ENCODE measurements around the gene PDZD8.
A peak's percentile ranks its signal among the peaks of the same experiment; 100 is the strongest.
"Not testable (repeated sequence)": the region's sequence is repeated elsewhere in the genome, so short reads cannot be mapped to it uniquely, and the experiment has no call there.

The PDZD8 gene

GRCh38 chr10:117346574-117346973, 28.7 kb downstream of the PDZD8 start:
- DNase-seq (ENCODE audit: low spot score) = no peak

GRCh38 chr10:117345143-117345542, 30.1 kb downstream of the PDZD8 start:
- no peak for DNase-seq (ENCODE audit: low spot score)

GRCh38 chr10:117342641-117343040, 32.6 kb downstream of the PDZD8 start:
- DNase-seq (ENCODE audit: low spot score) = no peak

GRCh38 chr10:117341061-117341460, 34.2 kb downstream of the PDZD8 start:
- DNase-seq (ENCODE audit: low spot score) = no peak

- DNase-seq (ENCODE audit: low spot score) = no peak
Measured at GRCh38 chr10:117339979-117340378, 35.3 kb downstream of the PDZD8 start.

GRCh38 chr10:117339578-117339977, 35.7 kb downstream of the PDZD8 start:
- no peak for DNase-seq (ENCODE audit: low spot score)

- no peak for DNase-seq (ENCODE audit: low spot score)
Measured at GRCh38 chr10:117334926-117335325, 40.3 kb downstream of the PDZD8 start.

GRCh38 chr10:117334066-117334465, 41.2 kb downstream of the PDZD8 start:
- no peak for DNase-seq (ENCODE audit: low spot score)

- DNase-seq (ENCODE audit: low spot score) = no peak
Measured at GRCh38 chr10:117327262-117327661, 48.0 kb downstream of the PDZD8 start.

GRCh38 chr10:117324367-117324766, 50.9 kb downstream of the PDZD8 start:
- DNase-seq (ENCODE audit: low spot score) = no peak

GRCh38 chr10:117322260-117322659, 53.0 kb downstream of the PDZD8 start:
- DNase-seq (ENCODE audit: low spot score) = no peak

GRCh38 chr10:117320050-117320665, 55.1 kb downstream of the PDZD8 start:
- peak; percentile 6 for DNase-seq (ENCODE audit: low spot score)

GRCh38 chr10:117318909-117319308, 56.3 kb downstream of the PDZD8 start:
- no peak for DNase-seq (ENCODE audit: low spot score)

- DNase-seq (ENCODE audit: low spot score) = no peak
Measured at GRCh38 chr10:117316701-117317100, 58.5 kb downstream of the PDZD8 start.

GRCh38 chr10:117313641-117314040, 61.6 kb downstream of the PDZD8 start:
- no peak for DNase-seq (ENCODE audit: low spot score)

- no peak for DNase-seq (ENCODE audit: low spot score)
Measured at GRCh38 chr10:117312430-117312829, 62.8 kb downstream of the PDZD8 start.

GRCh38 chr10:117311261-117311660, 64.0 kb downstream of the PDZD8 start:
- DNase-seq (ENCODE audit: low spot score) = no peak

- DNase-seq (ENCODE audit: low spot score) = no peak
Measured at GRCh38 chr10:117306674-117307073, 68.6 kb downstream of the PDZD8 start.

- not testable (repeated sequence) for DNase-seq (ENCODE audit: low spot score)
Measured at GRCh38 chr10:117303451-117303850, 71.8 kb downstream of the PDZD8 start.

- DNase-seq (ENCODE audit: low spot score) = no peak
Measured at GRCh38 chr10:117300671-117301070, 74.6 kb downstream of the PDZD8 start.

GRCh38 chr10:117299435-117299834, 75.8 kb downstream of the PDZD8 start:
- no peak for DNase-seq (ENCODE audit: low spot score)

GRCh38 chr10:117298219-117298618, 77.0 kb downstream of the PDZD8 start:
- no peak for DNase-seq (ENCODE audit: low spot score)

GRCh38 chr10:117294735-117295134, 80.5 kb downstream of the PDZD8 start:
- DNase-seq (ENCODE audit: low spot score) = no peak

GRCh38 chr10:117294039-117294645, 81.1 kb downstream of the PDZD8 start:
- no peak for DNase-seq (ENCODE audit: low spot score)

Measured in CD4-positive, alpha-beta T cell treated with Interleukin-6 at 100 ng/mL for 8 hours (primary cell).